ENCODE results near the gene HSF5.

The HSF5 gene, protein sequence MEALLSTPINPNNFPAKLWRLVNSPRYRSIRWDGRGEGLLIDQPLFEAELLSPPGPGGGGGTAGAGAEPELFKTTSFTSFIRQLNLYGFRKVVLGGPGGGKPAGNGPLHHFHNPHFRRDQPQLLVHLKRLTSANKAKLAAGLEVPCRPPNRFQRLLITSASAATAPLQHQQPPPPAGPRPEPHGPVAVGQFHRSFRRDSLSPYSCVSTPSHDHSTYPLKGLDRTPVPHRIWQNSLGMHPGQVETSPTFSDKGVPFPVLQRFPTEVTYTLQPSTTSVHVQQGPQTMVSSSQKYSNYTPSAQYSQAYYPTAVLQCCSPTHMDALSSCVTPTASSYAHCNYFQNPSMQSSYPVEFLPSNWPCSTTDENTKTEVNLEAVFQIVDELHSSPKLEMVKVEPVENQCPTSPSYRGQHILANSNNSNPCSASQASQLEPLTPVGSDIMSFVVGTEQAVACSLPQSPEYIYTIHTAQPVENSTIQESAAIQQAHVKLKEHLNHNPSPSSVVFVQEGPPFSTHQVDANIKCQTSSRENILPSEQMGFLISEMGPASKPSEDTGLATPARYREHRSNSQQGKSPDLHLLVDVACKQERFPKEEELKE

DNA sequence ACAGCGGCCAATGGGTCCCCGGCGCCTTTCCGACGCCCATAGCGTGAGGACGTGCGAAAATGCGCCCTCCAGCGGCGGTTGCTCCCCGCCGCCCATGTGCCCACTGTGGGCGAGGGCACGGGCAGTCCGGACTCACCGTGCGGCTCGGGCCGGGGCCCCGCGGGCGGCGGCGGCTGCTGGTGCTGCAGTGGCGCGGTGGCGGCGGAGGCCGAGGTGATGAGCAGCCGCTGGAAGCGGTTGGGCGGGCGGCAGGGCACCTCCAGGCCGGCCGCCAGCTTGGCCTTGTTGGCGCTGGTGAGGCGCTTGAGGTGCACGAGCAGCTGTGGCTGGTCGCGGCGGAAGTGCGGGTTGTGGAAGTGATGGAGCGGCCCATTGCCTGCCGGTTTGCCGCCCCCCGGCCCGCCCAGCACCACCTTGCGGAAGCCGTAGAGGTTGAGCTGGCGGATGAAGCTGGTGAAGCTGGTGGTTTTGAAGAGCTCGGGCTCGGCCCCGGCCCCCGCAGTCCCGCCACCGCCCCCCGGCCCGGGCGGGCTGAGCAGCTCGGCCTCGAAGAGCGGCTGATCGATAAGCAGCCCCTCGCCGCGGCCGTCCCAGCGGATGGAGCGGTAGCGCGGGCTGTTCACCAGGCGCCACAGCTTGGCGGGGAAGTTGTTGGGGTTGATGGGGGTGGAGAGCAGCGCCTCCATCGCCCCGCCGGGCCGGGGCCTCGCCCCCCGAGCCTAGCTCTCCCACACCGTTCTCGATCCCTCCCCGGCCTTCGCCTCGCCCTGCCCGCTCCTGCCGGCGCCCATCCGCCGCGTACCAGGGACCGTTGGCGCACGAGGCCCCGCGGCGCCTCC lies at the start of gene HSF5:
HSF5 (minus strand) TSS at position 820 of the 839 bp plus-strand sequence; CDS start at position 686, 134 bp downstream.
- DNase-seq (ENCODE audit: low read depth), result peak; percentile 42

DNA sequence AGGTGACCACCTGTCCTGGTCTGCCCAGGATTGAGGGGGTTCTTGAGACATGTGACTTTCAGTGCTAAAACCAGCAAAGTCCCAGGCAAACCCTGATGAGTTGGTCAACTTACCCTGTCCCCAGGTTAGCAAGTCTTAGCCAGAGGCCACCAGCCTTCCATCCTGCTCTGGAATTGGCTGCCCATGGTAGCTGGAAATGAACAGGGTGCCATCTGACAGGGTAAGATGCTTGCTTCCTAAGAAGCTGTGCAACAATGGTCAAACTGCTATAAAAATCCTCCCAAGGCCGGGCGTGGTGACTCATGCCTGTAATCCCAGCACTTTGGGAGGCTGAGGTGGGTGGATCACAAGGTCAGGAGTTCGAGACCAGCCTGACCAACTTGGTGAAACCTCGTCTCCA lies 49.1 kb upstream of the HSF5 start:
- DNase-seq (ENCODE audit: low read depth), result no peak

DNA sequence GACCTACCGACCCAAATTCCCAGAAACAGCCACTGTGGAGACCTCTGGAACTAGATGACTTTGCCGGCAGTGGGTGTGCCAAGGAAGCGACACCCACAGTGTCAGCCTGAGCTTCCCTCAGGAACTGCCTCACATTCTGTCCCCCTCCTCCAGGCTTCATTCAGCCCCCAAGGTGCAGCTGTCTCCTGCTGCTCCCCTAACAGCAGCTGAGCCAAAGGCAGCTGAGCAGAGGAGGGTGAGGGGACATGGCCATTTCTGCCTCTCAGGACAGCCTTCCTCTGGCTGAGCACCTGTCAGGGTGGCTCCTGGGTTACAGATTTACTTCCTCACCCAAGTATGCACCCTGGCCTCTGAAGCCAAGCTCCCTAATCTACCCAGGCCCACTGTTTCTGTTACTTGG lies 48.3 kb upstream of the HSF5 start:
- DNase-seq (ENCODE audit: low read depth), result no peak

DNA sequence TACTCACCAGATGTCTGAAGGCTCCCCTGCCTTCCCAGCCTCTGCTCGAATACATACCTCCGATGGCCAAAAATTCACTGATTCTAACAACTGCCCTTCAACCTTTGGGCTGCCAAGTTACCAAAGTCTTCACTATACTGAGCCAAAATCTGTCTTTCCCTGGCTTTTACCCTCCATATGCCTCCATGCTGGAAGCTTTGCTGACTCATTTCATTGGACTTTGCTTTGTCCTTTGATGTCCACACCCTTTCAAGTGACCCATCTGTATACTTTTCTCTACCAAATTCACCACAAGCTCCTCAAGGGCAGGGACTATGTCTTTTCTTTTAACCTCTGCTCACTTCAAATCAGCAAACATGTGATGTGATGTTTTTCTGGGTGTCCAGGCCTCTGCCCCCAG lies 47.2 kb upstream of the HSF5 start:
- no peak for DNase-seq (ENCODE audit: low read depth)

DNA sequence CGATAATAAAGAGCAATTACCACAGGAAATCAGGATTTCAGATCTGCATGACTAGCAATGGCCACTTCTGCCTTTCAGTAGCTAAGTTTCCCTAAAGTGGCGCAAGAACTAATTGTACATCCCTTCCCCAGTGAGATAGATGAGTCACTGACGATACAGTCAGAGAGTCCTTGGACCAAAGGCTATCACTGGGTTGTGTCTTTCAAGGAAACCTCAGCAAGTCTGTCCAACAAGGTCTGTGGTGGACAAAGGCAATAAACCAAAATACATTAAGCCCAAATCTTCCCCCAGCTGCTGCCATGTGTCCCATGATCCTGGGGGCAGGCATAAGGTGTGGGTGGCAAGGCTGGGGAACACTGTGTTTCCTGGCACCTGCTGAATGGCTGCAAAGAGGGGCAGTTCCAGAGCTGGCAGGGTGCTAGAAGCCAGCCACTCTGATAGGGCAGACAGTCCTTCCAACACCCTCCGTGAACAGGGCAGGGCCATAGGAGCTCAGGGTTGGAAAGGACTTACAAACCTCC lies 46.8 kb upstream of the HSF5 start:
- DNase-seq (ENCODE audit: low read depth), result no peak

DNA sequence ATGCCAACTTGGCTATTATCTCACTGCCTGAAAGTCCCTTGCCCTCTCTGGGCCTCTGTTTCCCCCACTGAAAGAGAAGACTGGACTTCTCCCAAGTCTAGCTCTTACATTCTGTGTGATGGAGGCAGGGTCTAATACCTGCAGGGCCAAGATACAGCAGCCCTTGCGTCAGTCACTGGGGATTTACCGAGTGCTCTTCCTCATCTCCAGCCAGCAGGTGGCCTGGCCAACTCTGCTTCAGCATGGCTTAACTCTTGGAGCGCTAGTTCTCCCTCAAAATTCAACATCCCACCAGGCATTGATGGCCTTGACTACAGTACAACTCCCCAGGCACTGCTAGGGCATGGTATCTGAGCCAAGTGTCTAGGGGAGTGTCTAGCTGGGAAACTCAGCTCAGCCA lies 46.1 kb upstream of the HSF5 start:
- DNase-seq (ENCODE audit: low read depth), result no peak

DNA sequence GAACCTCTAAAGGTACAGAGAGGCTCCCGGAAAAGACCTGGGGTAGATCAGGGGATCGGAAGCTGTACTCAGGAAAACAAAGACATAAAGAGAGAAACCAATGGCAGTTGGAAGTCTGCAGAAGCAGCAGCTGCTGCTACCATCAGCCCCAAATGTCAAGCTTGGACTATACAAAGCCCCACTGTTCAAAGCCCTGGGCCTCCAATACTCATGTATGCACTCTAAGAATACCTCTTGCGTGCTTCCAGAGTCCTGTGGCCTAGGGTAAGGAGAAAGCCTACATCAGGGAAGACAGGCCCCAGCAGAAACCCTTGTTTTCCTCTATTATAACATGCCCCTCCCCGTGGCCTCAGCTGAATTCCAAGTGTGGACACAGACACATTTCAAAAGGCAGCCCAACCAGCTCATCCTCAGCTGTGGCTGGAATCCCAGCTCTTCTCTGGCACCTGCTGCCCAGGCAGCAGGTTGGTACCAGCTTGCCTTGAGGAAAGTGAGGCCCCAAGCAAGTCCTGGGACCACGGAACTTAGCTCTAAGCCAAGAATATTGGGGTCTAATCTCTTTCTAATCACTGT lies 45.5 kb upstream of the HSF5 start:
- DNase-seq (ENCODE audit: low read depth), result no peak

DNA sequence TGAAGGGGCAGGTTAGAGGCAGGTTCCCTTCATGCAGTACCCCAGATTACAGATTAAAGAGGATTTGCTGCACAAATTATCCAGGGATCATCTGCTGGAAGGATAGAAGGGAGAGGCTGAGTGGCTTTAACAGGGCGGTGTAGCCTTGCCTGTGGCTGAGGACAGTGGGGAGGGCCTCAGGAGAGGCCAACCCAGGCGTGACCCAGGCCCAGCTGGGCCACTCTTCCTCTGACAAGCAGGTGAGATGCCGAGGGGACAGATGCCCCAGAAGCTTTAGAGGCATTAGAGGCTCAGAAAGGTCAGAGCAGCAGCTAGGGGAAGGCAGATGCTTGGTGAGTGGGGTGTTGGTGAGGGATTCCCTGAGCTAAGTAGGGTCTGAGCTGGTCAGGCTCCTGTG lies 44.3 kb upstream of the HSF5 start:
- DNase-seq (ENCODE audit: low read depth), result no peak

DNA sequence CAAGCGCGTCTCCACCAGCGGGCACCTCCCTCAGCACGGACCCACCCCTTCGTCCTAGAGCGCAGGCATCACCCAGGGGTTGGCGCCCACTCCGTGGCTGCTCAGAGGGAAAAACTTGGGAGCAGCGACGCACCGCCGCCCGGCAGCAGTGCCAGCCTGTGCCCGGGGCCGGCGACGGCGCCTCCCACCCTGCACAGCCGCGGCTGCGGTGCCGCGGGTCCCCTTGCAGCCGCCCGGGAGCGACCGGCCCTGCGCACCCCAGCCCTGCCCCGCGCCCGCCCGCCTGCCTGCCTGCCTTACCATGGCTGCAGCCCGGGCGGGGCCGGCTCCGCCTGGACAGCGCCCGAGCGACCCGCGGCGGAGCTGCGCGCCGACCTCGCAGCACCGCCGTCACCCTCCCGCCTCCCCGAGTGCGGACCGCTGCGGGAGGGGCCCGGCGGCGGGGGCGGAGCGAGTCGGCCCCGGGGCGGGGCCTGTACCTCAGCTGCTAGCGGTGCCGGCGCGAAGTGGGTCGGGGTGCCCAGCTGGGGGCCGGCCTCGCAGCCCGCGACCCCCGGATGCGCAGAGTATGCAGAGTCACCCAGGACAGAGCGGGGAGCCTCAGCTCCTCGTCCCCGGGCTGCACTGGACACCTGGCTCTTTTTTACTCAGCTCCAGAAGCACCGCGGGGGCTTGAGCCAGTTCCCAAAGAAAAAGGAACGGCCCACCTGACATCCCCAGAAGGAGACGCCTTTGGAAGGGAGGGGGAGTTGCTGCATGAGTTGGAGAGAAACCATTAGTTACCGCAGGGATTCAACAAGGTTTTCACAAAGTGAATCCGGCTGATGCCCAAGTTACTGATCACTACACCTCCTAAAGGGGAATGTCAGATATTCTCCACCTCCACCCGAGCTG lies 43.7 kb upstream of the HSF5 start:
- DNase-seq (ENCODE audit: low read depth), result no peak

DNA sequence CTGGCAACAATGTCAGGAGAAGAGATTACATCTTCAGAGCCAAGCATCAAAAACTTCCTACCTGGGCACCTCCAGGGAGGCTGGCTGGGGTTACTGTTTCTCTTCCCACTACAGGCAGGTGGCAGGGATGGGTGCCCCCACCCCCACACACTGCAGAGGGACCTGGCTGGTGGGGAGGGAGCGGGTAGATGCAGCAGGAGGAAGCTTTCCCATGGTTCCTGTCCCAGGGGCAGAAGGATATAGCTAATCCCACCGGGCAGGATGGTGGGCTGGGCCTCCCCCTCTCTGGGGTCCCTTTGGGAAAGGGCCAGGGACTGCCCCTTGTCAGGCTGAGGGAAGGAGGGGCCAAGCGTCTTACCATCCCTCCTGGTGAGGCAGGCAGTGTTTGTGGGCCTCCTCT lies 42.9 kb upstream of the HSF5 start:
- no peak for DNase-seq (ENCODE audit: low read depth)

DNA sequence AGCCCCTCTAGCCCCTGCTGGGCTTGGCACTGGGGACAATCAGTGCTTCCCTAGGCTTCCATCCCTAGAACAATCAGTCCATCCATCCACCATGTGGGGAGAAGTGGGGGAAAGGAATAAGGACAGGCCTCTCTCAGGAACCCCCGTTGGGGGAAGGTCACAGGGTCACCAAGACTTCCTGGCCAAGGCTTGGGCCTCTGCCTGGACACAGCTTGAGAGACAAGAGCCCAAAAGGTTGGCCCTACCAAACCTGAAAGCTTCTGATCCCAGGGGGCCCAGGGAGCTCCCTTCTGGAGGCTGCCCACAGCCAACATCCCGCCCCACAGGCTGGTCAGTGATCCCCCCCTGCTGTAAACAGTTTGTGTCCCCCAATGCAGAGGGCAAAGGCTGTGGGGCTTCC lies 42.4 kb upstream of the HSF5 start:
- no peak for DNase-seq (ENCODE audit: low read depth)

DNA sequence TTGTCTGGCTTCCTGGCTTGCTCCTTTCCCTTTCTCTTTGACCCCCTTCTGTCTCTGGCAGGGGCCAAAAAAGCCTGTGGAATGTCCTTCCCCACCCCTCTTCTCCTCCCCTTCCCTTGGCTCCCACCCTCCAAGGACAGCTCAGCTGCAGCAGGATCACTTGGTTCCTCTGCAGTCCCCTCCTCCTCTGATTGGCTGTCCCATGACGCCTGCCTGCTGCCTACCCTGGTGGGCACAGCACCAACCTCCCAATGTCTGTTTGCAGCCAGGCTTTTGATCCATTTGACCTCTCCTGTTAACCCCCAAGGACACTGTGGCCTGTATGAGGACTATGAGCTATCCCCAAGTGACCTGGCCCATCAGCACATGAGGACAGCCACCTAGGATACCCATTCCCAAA lies 41.1 kb upstream of the HSF5 start:
- no peak for DNase-seq (ENCODE audit: low read depth)

DNA sequence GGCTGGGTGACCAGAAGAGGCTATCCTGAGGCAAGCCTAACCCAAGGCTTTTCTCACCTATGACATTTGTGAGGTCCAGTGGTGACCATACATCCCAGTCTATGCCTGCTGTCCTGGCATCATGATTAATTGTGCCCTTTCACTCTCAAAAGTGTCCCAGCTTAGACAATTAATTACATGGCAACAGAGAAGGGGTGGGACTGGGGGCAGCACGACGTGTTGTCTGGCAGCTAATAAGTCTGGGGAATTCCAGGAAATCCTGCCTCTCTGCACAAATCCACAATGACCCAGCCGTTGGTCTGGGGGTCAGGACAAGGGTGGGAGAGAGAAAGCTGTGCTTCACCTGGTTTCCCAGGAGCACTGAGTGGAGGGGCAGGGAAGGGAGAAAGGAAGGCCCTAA lies 40.2 kb upstream of the HSF5 start:
- DNase-seq (ENCODE audit: low read depth), result no peak

DNA sequence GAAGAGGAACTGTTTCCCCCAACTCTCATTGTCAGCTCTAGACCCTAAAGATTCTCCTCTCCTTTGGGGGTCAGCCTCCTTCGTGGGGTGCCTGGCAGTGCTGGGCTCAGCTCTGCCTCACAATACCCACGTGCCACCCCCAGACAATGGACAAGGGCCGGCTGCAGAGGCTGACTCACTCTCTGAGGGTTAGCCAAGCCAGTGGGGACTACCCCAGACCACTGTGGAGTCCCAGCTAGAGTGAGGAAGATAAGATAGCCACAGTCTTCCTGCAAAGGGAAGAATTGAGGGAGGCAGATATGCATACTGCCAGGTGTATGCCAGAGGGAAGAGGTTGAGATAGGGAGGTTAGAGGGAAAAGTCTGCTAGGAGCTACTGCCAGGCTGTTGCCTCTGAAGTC lies 39.7 kb upstream of the HSF5 start:
- no peak for DNase-seq (ENCODE audit: low read depth)

DNA sequence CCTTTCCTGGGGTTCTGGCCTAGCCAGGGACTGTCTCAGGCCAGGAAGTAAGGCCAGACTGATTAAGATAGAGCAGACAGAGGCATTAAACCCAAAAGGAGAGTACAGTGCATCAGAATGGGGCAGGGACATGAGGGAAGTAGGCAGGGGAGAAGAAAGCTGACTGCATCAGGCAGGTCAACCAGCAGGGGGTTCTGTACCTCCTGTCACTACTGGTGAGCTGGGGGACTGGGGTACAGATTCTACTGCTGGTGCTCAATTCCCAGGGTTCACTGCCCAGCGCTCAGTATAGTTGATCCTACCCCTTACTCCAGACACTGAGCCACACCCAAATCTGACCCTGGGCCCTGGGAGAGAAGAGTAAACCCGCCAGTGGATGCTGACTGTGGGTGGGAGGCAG lies 39.1 kb upstream of the HSF5 start:
- DNase-seq (ENCODE audit: low read depth), result no peak

DNA sequence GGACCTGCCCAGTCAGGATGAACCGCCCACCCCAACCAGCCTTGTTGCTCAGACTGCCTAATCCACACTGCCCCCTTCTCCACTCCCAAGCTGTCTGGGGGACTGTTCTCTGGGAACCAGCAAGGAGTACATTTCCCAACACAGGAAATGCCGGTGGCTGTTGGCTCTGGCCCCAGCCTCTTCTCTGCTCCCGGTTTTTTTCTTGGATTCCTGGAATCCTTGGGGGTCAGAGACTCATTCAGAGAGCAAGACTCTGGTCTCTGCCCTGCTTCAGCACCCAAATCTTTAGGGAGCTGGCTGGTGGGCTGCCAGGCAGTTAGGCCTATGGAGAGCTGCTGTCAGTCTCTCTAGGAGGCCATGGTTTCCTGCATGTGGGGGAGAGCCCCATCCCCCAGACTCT lies 37.0 kb upstream of the HSF5 start:
- DNase-seq (ENCODE audit: low read depth), result no peak

DNA sequence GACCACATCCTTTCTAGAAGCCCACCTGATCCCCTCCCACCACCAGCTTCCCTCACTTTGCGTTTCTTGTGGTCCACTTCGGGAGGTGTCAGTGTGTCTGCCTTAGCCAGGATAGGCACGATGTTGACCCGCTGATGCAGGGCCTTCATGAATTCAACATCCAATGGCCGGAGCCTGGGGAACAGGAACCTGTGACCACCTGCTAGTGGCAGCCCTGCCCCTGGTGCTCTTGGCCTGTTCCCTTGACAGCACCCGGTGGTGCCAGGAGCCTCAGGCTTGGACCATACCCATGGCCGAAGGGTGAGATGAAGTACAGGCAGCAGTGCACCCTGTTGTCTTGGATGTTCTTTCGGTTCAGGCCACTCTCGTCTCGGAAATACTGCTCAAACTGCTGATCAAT lies 33.5 kb upstream of the HSF5 start:
- DNase-seq (ENCODE audit: low read depth), result no peak

DNA sequence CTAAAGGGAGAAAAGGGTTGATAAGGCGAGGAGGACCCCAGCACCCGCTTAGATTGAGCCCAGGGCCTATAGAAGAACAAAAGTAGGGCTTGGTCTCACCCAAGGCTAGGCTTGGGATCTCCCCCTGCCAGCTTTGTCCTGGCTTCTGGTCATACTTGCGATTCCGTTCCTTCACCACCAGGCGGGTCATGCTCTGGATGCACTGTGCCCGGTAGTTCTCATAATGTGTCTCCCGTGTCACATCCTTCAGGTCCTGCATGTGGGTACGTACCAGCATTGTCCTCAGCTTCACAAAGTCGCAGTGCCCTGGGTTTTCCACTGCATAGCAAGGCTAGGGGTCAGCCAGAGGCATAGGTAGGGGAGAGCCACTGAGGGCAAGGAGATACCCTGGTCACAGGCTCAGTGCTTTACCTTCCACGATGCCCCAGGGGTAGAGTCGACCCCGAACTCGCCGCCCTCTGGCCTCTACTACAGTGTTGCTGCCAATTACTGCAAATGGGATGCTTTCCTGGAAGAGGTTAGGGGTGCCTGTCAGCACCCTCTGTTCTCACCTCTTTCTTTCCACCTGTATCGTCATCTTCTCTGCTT lies 32.7 kb upstream of the HSF5 start:
- no peak for DNase-seq (ENCODE audit: low read depth)

DNA sequence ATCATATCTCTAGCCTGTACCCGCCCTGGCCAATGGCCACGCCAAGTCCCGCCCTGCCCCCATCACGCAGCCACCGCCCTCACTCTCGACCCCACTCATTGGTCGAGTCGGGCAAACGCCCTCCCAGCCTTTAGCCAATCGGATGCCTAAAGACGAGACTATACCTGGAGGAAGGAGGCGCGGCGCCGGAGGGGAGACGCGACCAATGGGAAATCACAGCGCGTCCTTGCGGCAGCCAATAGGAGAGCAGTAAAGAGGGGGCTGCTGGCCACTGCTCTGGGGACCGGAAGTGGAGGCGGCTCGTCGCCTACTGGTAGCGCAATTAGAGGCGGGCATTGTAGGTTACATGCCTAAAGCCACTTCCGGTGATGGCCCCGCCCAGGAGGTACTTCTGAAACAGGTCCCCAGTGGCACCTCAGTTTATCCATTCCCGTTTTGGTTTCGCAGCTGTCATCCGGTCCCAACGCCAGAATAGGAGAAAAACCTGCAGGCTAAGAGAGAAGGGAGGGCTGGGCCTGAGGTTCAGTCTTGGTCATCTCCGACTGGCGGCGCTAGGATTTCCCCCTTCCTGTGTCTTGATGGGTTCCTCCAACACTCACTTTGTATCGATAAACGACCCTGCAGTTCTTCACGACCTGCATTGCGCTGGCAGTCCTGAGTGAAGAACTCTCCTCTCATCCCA lies 29.9 kb upstream of the HSF5 start:
- DNase-seq (ENCODE audit: low read depth), result peak; percentile 98

DNA sequence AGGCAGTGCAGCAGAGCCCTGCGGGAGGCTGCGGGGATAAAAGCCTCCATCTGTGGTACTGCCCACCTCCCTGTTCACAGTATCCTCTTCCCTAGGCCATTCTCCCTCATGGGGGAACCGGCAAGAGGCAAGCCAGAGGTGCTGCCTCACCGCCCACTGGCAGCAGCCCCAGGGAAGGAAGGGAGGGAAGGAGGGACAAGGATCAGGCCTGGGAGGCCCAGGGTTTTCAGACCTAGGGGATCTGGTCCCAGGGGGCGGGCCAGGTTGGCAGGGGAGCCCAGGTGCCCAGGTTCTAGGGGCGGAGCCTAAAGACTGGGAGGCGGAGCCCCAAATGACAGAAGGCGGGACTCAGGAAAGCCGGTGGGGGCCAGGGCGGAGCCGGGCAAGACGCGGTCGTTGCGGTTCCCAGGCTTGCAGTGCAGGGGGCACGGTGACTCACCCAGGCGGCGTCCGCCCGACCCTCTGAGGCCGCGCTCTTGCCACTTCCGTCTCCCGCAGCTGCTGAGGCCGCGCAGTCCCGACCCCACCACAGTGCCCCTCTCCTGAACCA lies 29.2 kb upstream of the HSF5 start:
- DNase-seq (ENCODE audit: low read depth), result no peak
